HUDEP-2 (cell line): ENCODE data around the gene TRPC1.
"Not testable (repeated sequence)": the region's sequence is repeated elsewhere in the genome, so short reads cannot be mapped to it uniquely, and the experiment has no call there.

Experiments
- DNase-seq, 76 experiments: peaks; one replicate each; lab custom pipeline; 2025; ENCODE audit not compliant: unreplicated experiment in 76 of 76; lab: John Stamatoyannopoulos, UW

TRPC1 gene

GRCh38 chr3:142750531-142750930 lies 26.7 kb downstream of the TRPC1 start:
- DNase-seq = not testable (repeated sequence)

- not testable (repeated sequence) for DNase-seq
Observed at GRCh38 chr3:142752605-142753004, 28.8 kb downstream of the TRPC1 start.

GRCh38 chr3:142754494-142754893 lies 30.7 kb downstream of the TRPC1 start:
- DNase-seq = no peak

- DNase-seq = no peak
Observed at GRCh38 chr3:142768338-142768737, 44.5 kb downstream of the TRPC1 start.

GRCh38 chr3:142777927-142778326 lies 54.1 kb downstream of the TRPC1 start:
- no peak for DNase-seq

GRCh38 chr3:142778541-142778940 lies 54.7 kb downstream of the TRPC1 start:
- no peak for DNase-seq

GRCh38 chr3:142779591-142779990 lies 55.8 kb downstream of the TRPC1 start:
- DNase-seq = no peak

- peak in 1 of 76 experiments; percentile 2 for DNase-seq
Observed at GRCh38 chr3:142782616-142783015, 58.8 kb downstream of the TRPC1 start.

GRCh38 chr3:142784228-142784627 lies 60.4 kb downstream of the TRPC1 start:
- DNase-seq = no peak

- DNase-seq = no peak
Observed at GRCh38 chr3:142785996-142786395, 62.2 kb downstream of the TRPC1 start.

GRCh38 chr3:142787719-142788118 lies 63.9 kb downstream of the TRPC1 start:
- no peak for DNase-seq

GRCh38 chr3:142794508-142794907 lies 70.7 kb downstream of the TRPC1 start:
- no peak for DNase-seq

GRCh38 chr3:142795332-142795731 lies 71.5 kb downstream of the TRPC1 start:
- no peak for DNase-seq

GRCh38 chr3:142796823-142797222 lies 73.0 kb downstream of the TRPC1 start:
- DNase-seq = no peak

GRCh38 chr3:142801746-142802145 lies 77.9 kb downstream of the TRPC1 start:
- DNase-seq = no peak

GRCh38 chr3:142802891-142803290 lies 79.1 kb downstream of the TRPC1 start:
- DNase-seq = no peak

GRCh38 chr3:142808103-142808917 lies 84.5 kb downstream of the TRPC1 start:
- DNase-seq = no peak

- no peak for DNase-seq
Observed at GRCh38 chr3:142809259-142809658, 85.4 kb downstream of the TRPC1 start.

GRCh38 chr3:142815803-142816202 lies 92.0 kb downstream of the TRPC1 start:
- no peak for DNase-seq

- no peak for DNase-seq
Observed at GRCh38 chr3:142817356-142817755, 93.5 kb downstream of the TRPC1 start.

- peak in 5 of 76 experiments; percentile 6 to 65 (median 28) for DNase-seq
Observed at GRCh38 chr3:142817897-142818296, 94.1 kb downstream of the TRPC1 start.

GRCh38 chr3:142818651-142819050 lies 94.8 kb downstream of the TRPC1 start:
- no peak for DNase-seq

- DNase-seq = no peak
Observed at GRCh38 chr3:142819179-142819578, 95.3 kb downstream of the TRPC1 start.
